Activated CD8-positive, alpha-beta T cell treated with anti-CD3 and anti-CD28 coated beads for 36 hours (primary cell): ENCODE data around the gene FAAH. TPM values are rescaled to one million over a fixed set of nuclear protein-coding genes. Genes with fewer than 3 reads are reported as not detected.

ENCODE experiments used
- ATAC-seq: fragments of 200-7000 bp; cut with Tn5 transposase; one replicate; pipeline ENCODE4 v1.10.0; 2021; ENCODE audit warnings: mild to moderate bottlenecking, moderate library complexity
- CTCF ChIA-PET: fragments of 350-600 bp; sonication (Branson Sonifier 250); formaldehyde crosslinking; loops from one replicate; lab custom pipeline; 2021; ENCODE audit warnings: antibody characterized with exemption; lab: Charles Lee
- POLR2A ChIA-PET: fragments of 350-600 bp; sonication (Branson Sonifier 250); formaldehyde crosslinking; loops from one replicate; lab custom pipeline; 2021; ENCODE audit warnings: antibody characterized with exemption; lab: Charles Lee
- DNase-seq: peaks from one replicate; pipeline ENCODE4 v3.0.0-alpha.2; 2020
- H3K27ac Mint-ChIP-seq: one replicate; pipeline ENCODE4 v1.8.0; 2021; ENCODE audit warnings: mild to moderate bottlenecking, mixed read lengths
- H3K27me3 Mint-ChIP-seq: one replicate; pipeline ENCODE4 v1.8.0; 2021; ENCODE audit warnings: mixed read lengths
- H3K36me3 Mint-ChIP-seq: one replicate; pipeline ENCODE4 v1.8.0; 2021; ENCODE audit warnings: low read depth, mixed read lengths
- H3K4me1 Mint-ChIP-seq: one replicate; pipeline ENCODE4 v1.8.0; 2021; ENCODE audit warnings: low read depth, mixed read lengths
- H3K4me3 Mint-ChIP-seq: one replicate; pipeline ENCODE4 v1.8.0; 2021; ENCODE audit warnings: mild to moderate bottlenecking, moderate library complexity, mixed read lengths
- H3K9me3 Mint-ChIP-seq: one replicate; pipeline ENCODE4 v1.8.0; 2021; ENCODE audit warnings: mixed read lengths
- intact Hi-C: fragments of 100-400 bp; cut with micrococcal nuclease; formaldehyde crosslinking; loops from one replicate; pipeline ENCODE4 v1.10.0; 2022
- total RNA-seq, 2 experiments: library from RNA; stranded (reverse); gene quantifications; one replicate each; pipeline ENCODE4 v1.2.3, GENCODE V29; 2021
- TF ChIP-seq, protein P1 (sequence below): fragments of 200-600 bp; IDR thresholded peaks from one replicate; pipeline ENCODE4 v1.8.0; 2022; ENCODE audit warnings: antibody characterized with exemption, mild to moderate bottlenecking

The FAAH gene
- total RNA-seq, 2 experiments from 2014 or later = 3.0 to 4.7 TPM

- no peak for DNase-seq
- TF ChIP-seq, protein P1, sequence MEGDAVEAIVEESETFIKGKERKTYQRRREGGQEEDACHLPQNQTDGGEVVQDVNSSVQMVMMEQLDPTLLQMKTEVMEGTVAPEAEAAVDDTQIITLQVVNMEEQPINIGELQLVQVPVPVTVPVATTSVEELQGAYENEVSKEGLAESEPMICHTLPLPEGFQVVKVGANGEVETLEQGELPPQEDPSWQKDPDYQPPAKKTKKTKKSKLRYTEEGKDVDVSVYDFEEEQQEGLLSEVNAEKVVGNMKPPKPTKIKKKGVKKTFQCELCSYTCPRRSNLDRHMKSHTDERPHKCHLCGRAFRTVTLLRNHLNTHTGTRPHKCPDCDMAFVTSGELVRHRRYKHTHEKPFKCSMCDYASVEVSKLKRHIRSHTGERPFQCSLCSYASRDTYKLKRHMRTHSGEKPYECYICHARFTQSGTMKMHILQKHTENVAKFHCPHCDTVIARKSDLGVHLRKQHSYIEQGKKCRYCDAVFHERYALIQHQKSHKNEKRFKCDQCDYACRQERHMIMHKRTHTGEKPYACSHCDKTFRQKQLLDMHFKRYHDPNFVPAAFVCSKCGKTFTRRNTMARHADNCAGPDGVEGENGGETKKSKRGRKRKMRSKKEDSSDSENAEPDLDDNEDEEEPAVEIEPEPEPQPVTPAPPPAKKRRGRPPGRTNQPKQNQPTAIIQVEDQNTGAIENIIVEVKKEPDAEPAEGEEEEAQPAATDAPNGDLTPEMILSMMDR = no peak
- ChIA-PET POLR2A (no interaction called here), CTCF (interaction anchor here (1.1 to 2.4 kb wide), 2 partner anchors 12 to 21 kb away, joined by 6 to 8 read pairs; no protein-coding TSS in a partner anchor)
- no peaks in the 10 kb centered on the region for H3K4me1 Mint-ChIP-seq
- no peak for ATAC-seq
- H3K27ac Mint-ChIP-seq = no peak overlapping the region
- no peaks in the 10 kb centered on the region for H3K36me3 Mint-ChIP-seq
- no peak overlapping the region for H3K4me3 Mint-ChIP-seq
- no peaks in the 10 kb centered on the region for H3K9me3 Mint-ChIP-seq
- intact Hi-C loops = no loop called here
- peaks cover 20% of the 10 kb centered on the region for H3K27me3 Mint-ChIP-seq
These were observed 31.6 kb downstream of the FAAH start for GRCh38 chr1:46425726-46426125.

DNA sequence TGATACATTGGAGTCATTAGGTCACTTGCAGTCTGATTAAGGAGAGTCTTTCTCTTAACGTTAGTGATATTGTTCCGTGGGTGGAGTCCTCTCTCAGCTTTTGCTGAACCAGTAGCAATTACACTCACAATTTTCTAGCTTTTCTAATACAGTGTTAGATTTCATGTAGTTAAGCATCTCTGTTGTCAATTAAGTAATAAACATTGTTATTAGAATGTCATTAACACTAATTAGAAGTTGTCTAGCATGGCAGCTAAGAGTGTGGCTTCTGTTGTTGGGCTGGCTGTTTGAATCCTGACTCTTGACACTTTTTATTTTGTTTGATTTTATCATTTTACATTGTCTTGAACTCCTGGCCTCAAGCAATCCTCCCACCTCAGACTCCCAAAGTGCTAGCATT is 33.4 kb downstream of the FAAH start:
- TF ChIP-seq, protein P1 = no peak
- ChIA-PET POLR2A (interaction anchor here (0.6 kb wide), 1 partner anchor 523 kb away, joined by 3 read pairs; no protein-coding TSS in a partner anchor), CTCF (interaction anchor here (1.1 kb wide), 1 partner anchor 10 kb away, joined by 3 read pairs; no protein-coding TSS in a partner anchor)
- Mint-ChIP-seq H3K4me3 (no peak overlapping the region), H3K27me3 (peaks cover 14% of the 10 kb centered on the region), H3K36me3 (no peaks in the 10 kb centered on the region), H3K27ac (no peak overlapping the region), H3K9me3 (no peaks in the 10 kb centered on the region), H3K4me1 (no peaks in the 10 kb centered on the region)
- ATAC-seq = no peak
- DNase-seq = no peak
- intact Hi-C loops = no loop called here

GRCh38 chr1:46429436-46429835 is 35.3 kb downstream of the FAAH start:
- no peaks in the 10 kb centered on the region for H3K9me3 Mint-ChIP-seq
- ATAC-seq (no peak), DNase-seq (no peak)
- CTCF ChIA-PET = interaction anchor here (1.5 kb wide), 1 partner anchor 13 kb away, joined by 3 read pairs; no protein-coding TSS in a partner anchor
- no peaks in the 10 kb centered on the region for H3K36me3 Mint-ChIP-seq
- no peak overlapping the region for H3K4me3 Mint-ChIP-seq
- no peaks in the 10 kb centered on the region for H3K4me1 Mint-ChIP-seq
- peaks cover 14% of the 10 kb centered on the region for H3K27me3 Mint-ChIP-seq
- TF ChIP-seq, protein P1 = no peak
- intact Hi-C loops = no loop called here
- no peak overlapping the region for H3K27ac Mint-ChIP-seq
- POLR2A ChIA-PET = interaction anchor here (0.6 kb wide), 1 partner anchor 679 kb away, joined by 4 read pairs; no protein-coding TSS in a partner anchor

DNA sequence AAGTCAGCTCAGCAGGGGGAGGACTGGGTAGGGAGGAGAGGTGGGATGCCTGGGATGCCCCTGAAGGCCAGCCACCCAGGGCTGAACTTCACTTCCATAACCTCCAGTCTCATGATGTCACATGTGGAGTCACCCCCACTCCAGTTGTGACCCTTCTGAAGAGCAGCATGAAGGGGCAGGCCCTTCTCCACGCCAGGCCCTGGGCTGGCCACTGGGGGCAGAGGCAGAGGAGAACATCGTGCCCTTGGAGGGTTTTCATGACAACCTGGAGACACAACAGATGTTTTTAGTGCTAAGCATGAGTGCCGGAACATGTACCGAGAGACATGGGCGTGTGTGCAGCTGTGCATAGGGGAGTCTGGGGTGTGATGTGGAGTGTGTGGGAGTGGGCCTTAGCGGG is 37.6 kb downstream of the FAAH start:
- no peaks in the 10 kb centered on the region for H3K9me3 Mint-ChIP-seq
- POLR2A ChIA-PET = no interaction called here
- no peak overlapping the region for H3K4me3 Mint-ChIP-seq
- no peak for DNase-seq
- no peaks in the 10 kb centered on the region for H3K36me3 Mint-ChIP-seq
- CTCF ChIA-PET = interaction anchor here (3.3 to 7.2 kb wide), 2 partner anchors 10 to 14 kb away, joined by 21 to 49 read pairs; no protein-coding TSS in a partner anchor
- ATAC-seq = no peak
- H3K27ac Mint-ChIP-seq = no peak overlapping the region
- TF ChIP-seq, protein P1 = no peak
- no peaks in the 10 kb centered on the region for H3K4me1 Mint-ChIP-seq
- H3K27me3 Mint-ChIP-seq = peaks cover 7% of the 10 kb centered on the region
- intact Hi-C loops = no loop called here

DNA sequence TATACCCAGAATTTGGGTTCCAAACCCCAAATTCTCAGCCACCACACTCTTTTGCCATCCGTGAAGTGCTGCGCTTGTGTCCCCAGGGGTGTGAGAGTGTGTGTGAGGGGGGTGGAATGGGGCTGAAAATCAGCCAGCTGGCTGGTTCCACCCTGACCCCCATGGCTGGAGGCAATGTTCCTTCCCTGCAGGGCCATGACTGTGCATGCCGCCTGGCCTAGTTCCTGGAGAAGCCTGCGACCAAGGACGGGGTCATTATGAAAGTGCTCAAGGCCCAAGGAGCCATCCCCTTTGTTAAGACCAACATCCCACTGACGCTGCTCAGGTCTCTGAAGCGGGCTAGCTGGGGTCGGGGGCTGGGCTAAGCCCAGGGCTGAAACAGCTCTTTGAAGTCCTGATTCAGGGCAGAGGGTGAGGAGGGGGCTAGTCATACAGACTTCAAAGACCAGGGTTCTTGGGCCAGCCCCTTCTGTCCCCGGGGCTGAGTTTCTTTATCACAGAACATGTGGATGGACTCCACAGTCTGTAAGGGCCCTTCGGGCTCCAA is 38.7 kb downstream of the FAAH start:
- Mint-ChIP-seq H3K4me3 (no peak overlapping the region), H3K27ac (no peak overlapping the region), H3K27me3 (peaks cover 4% of the 10 kb centered on the region), H3K4me1 (no peaks in the 10 kb centered on the region), H3K9me3 (no peaks in the 10 kb centered on the region), H3K36me3 (no peaks in the 10 kb centered on the region)
- TF ChIP-seq, protein P1 = no peak
- ChIA-PET POLR2A (no interaction called here), CTCF (interaction anchor here (3.3 to 7.2 kb wide), 2 partner anchors 9 to 13 kb away, joined by 21 to 49 read pairs; no protein-coding TSS in a partner anchor)
- ATAC-seq (no peak), DNase-seq (no peak)
- intact Hi-C loops = no loop called here
